COLO668 (cell line): Measurements from ENCODE around the gene TNFRSF13B.
"Not testable (repeated sequence)": the region's sequence is repeated elsewhere in the genome, so short reads cannot be mapped to it uniquely, and the experiment has no call there.

Experiments
- DNase-seq: peaks from one replicate; lab custom pipeline; 2025; ENCODE audit not compliant: unreplicated experiment; lab: John Stamatoyannopoulos, UW

Gene TNFRSF13B

DNA sequence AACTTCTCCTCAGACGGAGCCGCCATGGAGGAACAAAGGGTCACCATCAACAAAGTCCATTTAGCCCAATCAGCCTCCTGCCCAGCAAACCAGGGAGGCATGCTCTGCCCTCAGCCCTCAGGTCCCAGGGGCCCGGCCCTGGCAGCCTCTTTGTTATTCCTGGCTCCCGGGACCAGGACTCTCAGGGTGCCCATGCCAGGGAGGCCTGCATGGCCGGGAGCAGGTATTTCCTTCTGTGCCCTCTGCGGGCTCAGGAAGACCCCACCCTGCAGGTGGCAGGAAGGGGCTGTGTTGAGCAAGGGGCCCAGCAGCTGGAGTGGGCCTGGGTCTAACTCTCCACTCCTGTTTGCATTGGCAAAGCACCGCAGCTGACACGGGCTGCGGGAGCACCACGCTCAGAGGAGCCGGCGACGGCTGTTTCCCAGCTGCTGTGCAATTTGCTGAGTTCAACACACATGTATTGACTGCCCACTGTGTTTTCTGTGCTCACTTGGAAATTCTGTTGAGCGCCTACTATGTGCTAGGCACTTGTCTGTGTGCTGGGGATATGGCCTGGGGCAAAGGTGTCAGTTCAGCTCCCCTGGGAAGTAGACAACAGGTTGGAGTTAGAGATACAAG is 33.2 kb upstream of the TNFRSF13B start:
- not testable (repeated sequence) for DNase-seq

GRCh38 chr17:17004251-17004996 is 32.5 kb upstream of the TNFRSF13B start:
- no peak for DNase-seq

- DNase-seq, result peak; percentile 34
Observed at GRCh38 chr17:17002731-17003715, 31.1 kb upstream of the TNFRSF13B start.

- DNase-seq, result peak; percentile 72
Observed at GRCh38 chr17:17001874-17002520, 30.1 kb upstream of the TNFRSF13B start.

DNA sequence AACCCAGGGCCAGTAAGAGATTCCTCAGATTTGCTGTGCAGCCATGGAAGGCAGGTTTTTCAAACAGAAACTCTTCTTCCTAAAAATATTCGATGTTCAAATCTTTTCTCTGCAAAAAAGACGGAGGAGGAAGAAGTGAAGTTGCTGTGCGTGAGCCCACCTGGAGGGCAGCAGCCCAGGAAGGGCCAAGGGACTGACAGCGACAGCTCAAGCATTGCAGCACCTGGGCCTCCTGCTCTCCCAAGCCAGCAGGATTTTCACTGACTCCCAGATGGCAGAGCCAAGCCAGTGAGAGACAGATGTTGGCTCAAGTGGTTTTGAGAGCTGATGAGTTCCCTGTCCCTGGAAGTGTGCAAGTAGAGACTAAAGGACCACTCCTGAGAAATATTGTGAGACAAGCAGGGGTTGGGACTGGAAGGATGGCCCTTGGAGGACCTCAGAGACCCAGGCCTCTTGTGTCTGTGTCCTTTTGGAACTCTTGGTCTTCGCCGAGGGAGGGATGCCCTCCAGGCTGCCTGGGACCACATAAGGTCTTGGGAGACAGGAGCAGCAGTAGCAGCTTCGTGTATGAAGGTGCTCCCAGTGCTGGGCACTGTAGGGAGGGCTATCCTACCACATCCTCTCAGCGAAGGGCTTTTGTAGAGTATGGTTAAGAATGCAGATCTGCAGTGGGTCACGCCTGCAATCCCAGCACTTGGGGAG is 29.3 kb upstream of the TNFRSF13B start:
- no peak for DNase-seq

DNA sequence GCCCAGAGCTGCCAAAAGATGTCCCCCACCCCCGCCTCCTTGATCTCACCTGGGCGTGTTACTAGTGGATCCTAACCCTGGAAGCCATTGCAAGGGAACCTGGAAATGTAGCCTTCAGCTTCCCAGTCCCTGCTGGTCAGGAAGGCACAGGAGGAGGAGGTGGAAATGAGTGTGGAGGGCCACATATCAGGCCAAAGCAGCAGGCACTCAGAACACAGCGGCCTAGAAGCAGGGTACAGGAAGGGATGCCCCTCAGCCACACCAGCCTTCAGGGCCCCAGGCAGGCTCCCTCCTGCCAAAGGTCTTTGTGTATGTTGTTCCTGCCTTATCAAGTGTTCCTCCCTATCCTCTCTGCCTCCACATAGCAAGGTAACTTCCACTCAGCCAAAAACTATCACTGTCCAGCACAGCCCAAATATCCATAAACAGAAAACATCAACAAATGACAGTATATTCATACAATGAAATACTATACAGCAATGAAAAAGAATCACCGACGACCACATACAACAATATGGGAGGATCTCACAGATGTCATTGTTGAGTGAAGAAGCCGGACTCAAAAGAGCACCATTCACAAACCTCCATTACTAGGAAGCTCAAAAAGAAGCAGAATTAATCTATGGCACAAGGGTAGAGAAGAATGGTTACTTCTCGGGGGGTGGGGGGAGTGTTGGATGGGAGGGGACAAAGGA is 28.2 kb upstream of the TNFRSF13B start:
- DNase-seq, result no peak

GRCh38 chr17:16997514-16998429 is 25.9 kb upstream of the TNFRSF13B start:
- no peak for DNase-seq

GRCh38 chr17:16996726-16997125 is 24.8 kb upstream of the TNFRSF13B start:
- not testable (repeated sequence) for DNase-seq

DNA sequence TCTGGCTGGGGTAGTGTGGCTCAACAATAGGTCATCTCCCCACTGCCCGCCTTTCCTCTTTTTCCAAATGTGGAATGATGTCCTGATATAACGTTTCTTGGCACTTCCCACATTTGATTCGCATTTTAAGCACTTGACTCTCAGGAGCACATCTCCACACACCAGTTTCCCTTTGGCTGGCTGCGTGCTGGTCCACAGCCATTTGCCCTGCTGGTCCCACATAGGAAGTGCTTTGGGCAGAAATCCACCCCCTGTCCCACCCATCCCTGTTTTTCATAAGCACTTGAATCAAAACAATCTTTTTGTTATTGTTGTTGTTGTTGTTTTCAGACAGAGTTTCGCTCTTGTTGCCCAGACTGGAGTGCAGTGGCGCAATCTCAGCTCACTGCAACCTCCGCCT is 24.0 kb upstream of the TNFRSF13B start:
- no peak for DNase-seq

GRCh38 chr17:16994631-16995030 is 22.7 kb upstream of the TNFRSF13B start:
- DNase-seq, result no peak

GRCh38 chr17:16991349-16992009 is 19.6 kb upstream of the TNFRSF13B start:
- DNase-seq, result peak; percentile 77

DNA sequence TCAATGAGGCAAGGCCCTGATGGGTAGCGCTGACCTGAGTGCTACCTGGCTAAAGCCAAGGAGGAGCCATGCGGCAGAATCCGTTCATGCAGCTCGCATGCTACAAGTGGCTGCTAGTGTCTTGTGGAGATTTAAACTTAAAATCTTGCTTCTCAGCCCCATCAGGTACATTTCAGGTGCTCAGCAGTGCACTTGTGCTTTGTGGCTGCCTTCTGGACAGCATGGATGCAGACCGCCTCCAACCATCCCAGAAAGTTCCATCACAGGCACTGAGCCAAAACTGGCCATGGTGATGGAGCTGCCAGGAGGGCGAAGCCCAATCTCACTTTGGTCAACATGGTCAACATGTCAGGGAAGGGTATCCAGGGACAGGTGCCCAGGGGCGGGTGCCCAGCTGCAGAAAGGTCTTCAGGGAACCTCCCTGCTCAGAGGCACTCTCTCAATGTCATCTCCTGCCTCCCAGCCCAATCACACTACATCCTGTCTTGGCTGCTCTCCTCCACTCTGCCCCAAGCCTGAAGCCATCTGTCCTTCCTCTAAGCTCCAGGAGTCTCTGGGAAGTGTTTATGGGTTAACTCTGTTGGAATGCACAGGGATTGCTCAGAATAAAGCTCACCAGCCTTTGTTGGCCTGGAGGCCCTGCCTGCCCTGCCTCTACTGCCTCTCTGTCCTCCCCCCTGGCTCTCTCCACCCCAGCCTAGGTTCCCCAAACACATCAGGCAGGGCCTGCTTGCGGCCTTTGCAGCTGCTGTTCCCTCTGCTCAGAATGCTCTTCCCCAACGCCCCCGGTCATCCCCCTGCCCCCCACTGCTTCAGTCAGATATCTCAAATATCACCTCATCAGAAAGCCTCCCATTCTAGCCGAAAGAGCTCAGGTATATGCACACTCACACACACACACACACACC is 18.3 kb upstream of the TNFRSF13B start:
- DNase-seq, result no peak

DNA sequence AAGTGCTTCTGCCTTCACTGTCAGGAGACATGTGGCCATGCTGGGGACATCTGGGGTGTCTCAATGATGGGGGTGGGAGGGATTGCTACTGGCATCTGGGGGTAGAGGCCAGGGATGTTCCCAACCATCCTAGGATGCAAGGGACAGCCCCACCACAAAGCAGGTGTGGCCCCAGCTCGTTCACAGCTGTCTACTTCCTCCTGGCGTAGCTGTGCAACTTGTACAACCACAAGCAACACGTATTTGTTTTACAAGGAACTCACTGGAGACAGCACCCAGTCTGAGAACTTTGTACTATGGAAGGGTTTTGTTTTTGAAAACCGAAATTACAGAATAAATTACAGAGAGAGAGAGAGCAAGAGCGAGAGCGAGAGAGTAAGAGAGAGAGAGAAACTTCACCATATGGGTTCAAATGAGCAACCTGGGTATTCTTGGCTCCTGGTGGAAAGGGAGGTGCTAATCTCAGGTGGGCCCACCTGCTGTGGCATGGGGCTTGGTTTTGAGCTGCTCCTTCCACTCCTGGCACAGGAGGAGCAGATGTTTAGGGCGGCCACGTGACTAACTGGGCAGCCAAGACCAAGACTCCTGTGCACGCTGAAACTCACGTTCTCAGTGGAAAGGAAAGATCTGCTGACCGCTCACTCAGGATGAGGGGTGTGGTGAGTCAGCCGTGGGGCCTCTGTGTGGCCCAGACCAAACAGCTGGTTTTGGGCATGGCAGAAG is 17.5 kb upstream of the TNFRSF13B start:
- no peak for DNase-seq

DNA sequence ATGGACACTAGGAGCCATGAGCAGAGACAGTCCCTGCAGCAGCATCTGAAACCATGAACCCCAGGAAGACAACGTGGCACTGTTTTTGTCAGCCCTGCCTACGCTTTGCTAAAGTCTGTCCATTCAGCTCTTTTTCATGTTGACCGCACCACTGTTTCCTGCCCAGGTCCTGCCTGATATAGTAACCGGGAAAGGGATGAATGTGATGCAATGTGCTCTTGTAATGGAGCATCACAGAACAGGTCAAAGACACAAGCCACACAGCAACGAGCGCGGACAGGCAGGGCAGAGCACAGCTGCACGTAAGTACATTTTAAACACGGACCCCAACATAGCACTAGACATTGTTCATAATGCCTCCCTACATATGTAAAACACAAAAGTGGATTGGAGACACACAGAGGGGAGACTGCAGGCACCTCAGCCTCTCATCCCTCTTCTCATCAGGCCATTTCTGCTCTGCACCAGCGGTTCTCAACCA is 16.9 kb upstream of the TNFRSF13B start:
- DNase-seq, result no peak

GRCh38 chr17:16987830-16988601 is 16.1 kb upstream of the TNFRSF13B start:
- no peak for DNase-seq
